Gastroesophageal sphincter (tissue), 3 donors: ENCODE results near the gene DDX51.

Experiments used
- CTCF ChIP-seq, 4 experiments: fragments of 200-600 bp in 2 of 4; fragments of 450-650 bp in 2 of 4; sonication (generic) in 1 of 4; IDR thresholded peaks; one replicate each; pipeline ENCODE4 v1.5.1; 2017 to 2019; ENCODE audit warnings: antibody characterized with exemption in 4 of 4, mild to moderate bottlenecking in 2 of 4, moderate library complexity in 2 of 4
- POLR2A ChIP-seq, 2 donors: fragments of 450-650 bp; IDR thresholded peaks; one replicate each; pipeline ENCODE4 v1.6.1; 2017; ENCODE audit warnings: antibody characterized with exemption in 2 of 2, mild to moderate bottlenecking in 2 of 2, moderate library complexity in 1 of 2
- POLR2AphosphoS5 ChIP-seq: sonication (generic); formaldehyde crosslinking; IDR thresholded peaks from one replicate; pipeline ENCODE4 v1.6.1; 2017; ENCODE audit warnings: antibody characterized with exemption

- TF ChIP-seq CTCF (IDR thresholded peaks at IDR 0.05) (no peak), POLR2AphosphoS5 (no peak), POLR2A (IDR thresholded peaks at IDR 0.05) (no peak)
These were observed 3.6 kb downstream of the DDX51 start for GRCh38 chr12:132140501-132140900.
